Activated T-helper 17 cell treated with anti-CD3 and anti-CD28 coated beads, Interleukin-2, amount 50 U/mL, for 72 hours (primary cell): ENCODE results near the gene CASP4. TPM values are rescaled to one million over a fixed set of nuclear protein-coding genes. Genes with fewer than 3 reads are reported as not detected.
"Not testable (repeated sequence)": the region's sequence is repeated elsewhere in the genome, so short reads cannot be mapped to it uniquely, and the experiment has no call there.

ENCODE experiments used
- ATAC-seq: fragments of 150-1000 bp; cut with Tn5 transposase; replicated peaks from 2 replicates; pipeline ENCODE4 v1.10.0; 2021; ENCODE audit warnings: mild to moderate bottlenecking, moderate library complexity
- H3K27ac Mint-ChIP-seq: one replicate; pipeline ENCODE4 v1.8.0; 2022; ENCODE audit warnings: mixed read lengths
- H3K27me3 Mint-ChIP-seq: one replicate; pipeline ENCODE4 v1.8.0; 2022; ENCODE audit warnings: mixed read lengths
- H3K36me3 Mint-ChIP-seq: one replicate; pipeline ENCODE4 v1.8.0; 2022; ENCODE audit warnings: low read depth, mild to moderate bottlenecking, mixed read lengths
- H3K4me1 Mint-ChIP-seq: one replicate; pipeline ENCODE4 v1.8.0; 2022; ENCODE audit warnings: mixed read lengths
- H3K4me3 Mint-ChIP-seq: one replicate; pipeline ENCODE4 v1.8.0; 2022; ENCODE audit warnings: mild to moderate bottlenecking, mixed read lengths
- H3K9me3 Mint-ChIP-seq: one replicate; pipeline ENCODE4 v1.8.0; 2022; ENCODE audit warnings: mixed read lengths
- total RNA-seq, 2 donors: library from RNA; stranded (reverse); gene quantifications; one replicate each; pipeline ENCODE4 v1.2.3, GENCODE V29; 2022

CASP4 gene
- total RNA-seq, 2 donors from 2014 or later, result 78.2 to 108 TPM

DNA sequence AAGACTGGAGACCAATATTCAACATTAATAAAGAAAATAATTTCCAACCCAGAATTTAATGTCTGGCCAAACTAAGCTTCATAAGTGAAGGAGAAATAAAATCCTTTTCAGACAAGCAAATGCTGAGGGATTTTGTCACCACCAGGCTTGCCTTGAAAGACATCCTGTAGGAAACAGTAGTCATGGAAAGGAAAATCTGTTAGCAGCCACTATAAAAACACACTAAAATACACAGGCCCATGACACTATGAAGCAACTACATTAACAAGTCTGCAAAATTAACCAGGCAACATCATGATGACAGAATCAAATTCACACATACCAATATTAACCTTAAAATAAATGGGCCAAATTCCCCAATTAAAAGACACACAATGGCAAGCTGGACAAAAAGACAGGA is 2.4 kb upstream of the CASP4 start:
- Mint-ChIP-seq H3K27ac (no peak overlapping the region), H3K36me3 (peaks cover 9% of the 10 kb centered on the region), H3K4me1 (peaks cover 19% of the 10 kb centered on the region), H3K27me3 (no peaks in the 10 kb centered on the region), H3K9me3 (peaks cover 8% of the 10 kb centered on the region), H3K4me3 (no peak overlapping the region)
- no peak for ATAC-seq

GRCh38 chr11:104968856-104969776 is 742 bp upstream of the CASP4 start:
- Mint-ChIP-seq H3K4me3 (peak overlapping the region; percentile 93), H3K36me3 (peaks cover 23% of the 10 kb centered on the region), H3K27me3 (no peaks in the 10 kb centered on the region), H3K27ac (peak overlapping the region; percentile 95), H3K4me1 (peaks cover 27% of the 10 kb centered on the region), H3K9me3 (peaks cover 11% of the 10 kb centered on the region)
- no peak for ATAC-seq

DNA sequence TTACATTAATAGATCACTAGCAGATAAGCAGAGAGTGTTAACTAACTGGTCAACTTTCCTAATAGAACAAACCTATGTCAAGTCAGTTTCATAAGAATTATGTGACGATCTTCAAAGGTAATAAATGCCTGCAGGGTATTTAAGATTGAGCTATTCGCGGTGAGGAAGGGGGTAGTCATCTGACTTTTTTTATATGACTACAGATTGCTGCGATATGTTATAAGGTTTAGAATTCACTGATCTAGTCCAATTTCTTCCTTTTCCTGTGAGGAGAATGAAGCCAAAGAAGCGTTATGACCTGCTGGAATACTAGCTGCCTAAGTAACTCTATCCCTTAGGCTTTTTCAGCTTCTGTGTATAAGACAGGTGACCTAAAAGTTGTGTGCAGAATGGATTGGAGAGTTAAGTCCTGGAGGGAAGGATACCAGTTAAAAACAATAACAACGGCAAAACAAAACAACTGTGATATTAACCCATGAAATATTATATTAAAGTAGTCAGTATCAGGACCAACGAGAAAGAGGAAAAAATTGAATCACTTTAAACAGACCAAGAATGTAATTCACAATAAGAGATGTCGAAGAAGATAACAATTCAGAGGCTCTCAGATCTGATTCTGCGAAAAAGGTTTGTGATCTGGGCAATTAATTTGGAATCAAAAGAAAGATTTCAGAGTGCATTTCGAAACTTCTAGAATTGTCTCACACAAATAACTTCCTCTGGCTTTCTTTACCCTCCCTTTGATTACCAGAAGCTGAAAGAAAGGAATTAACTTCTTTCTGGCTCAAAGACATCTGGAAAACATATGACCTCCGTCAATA is 630 bp downstream of the CASP4 start:
- Mint-ChIP-seq H3K36me3 (peaks cover 32% of the 10 kb centered on the region), H3K4me3 (peak overlapping the region; percentile 93), H3K9me3 (peaks cover 10% of the 10 kb centered on the region), H3K27me3 (no peaks in the 10 kb centered on the region), H3K4me1 (peaks cover 32% of the 10 kb centered on the region), H3K27ac (peak overlapping the region; percentile 95)
- ATAC-seq, result peak; percentile 58

DNA sequence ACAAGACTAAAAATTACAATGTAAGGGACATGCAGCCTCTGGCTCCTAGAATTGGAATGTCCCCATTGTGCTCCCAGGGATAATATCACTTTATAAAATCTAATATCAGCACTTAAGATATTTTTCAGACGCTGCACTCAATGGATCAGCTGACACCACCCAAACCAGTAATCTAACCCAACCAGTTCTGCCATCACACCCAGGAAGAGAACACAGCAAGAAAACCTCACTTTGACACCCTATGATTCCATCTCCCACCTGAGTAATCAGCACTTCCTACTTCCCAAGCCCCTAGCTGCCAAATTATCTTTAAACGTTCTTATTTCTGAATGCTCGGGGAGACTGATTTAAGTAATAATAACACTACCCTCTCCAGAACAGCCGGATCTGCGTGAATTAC is 2.6 kb downstream of the CASP4 start:
- H3K4me1 Mint-ChIP-seq, result peaks cover 38% of the 10 kb centered on the region

GRCh38 chr11:104964247-104964646 is 4.1 kb downstream of the CASP4 start:
- H3K36me3 Mint-ChIP-seq, result peaks cover 50% of the 10 kb centered on the region
- no peak for ATAC-seq
- H3K9me3 Mint-ChIP-seq, result peaks cover 3% of the 10 kb centered on the region
- H3K4me1 Mint-ChIP-seq, result peaks cover 40% of the 10 kb centered on the region
- no peak overlapping the region for H3K4me3 Mint-ChIP-seq
- H3K27ac Mint-ChIP-seq, result no peak overlapping the region
- H3K27me3 Mint-ChIP-seq, result no peaks in the 10 kb centered on the region

More for the DNA sequence above, 2.6 kb downstream of the CASP4 start:
- peak overlapping the region; percentile 93 for H3K4me3 Mint-ChIP-seq
- ATAC-seq, result no peak
- no peaks in the 10 kb centered on the region for H3K27me3 Mint-ChIP-seq
- H3K9me3 Mint-ChIP-seq, result peaks cover 3% of the 10 kb centered on the region
- H3K36me3 Mint-ChIP-seq, result peaks cover 50% of the 10 kb centered on the region
- no peak overlapping the region for H3K27ac Mint-ChIP-seq

DNA sequence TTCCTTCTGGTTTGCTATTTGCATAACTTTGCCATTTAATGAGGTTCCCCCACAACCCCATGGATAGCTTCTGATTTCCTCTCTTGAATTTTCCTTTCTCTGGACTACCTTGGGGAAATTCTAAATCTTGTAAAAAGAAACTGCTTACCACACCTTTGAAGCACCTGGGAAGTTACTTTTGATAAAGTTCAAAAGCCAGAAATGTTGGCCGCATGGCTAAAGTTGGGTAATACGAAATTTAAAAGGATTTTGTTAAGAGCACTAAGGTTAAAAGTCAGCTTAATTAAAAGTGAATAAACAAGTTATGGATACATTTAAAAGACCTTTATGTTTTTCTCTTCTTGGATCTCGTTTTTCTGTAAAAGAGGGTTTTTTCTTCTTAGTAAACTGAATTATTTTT is 5.5 kb downstream of the CASP4 start:
- peaks cover 3% of the 10 kb centered on the region for H3K9me3 Mint-ChIP-seq
- H3K36me3 Mint-ChIP-seq, result peaks cover 55% of the 10 kb centered on the region
- no peak for ATAC-seq
- peaks cover 43% of the 10 kb centered on the region for H3K4me1 Mint-ChIP-seq
- H3K27ac Mint-ChIP-seq, result no peak overlapping the region
- no peak overlapping the region for H3K4me3 Mint-ChIP-seq
- H3K27me3 Mint-ChIP-seq, result no peaks in the 10 kb centered on the region

GRCh38 chr11:104957280-104957679 is 11.1 kb downstream of the CASP4 start:
- no peaks in the 10 kb centered on the region for H3K9me3 Mint-ChIP-seq
- no peak overlapping the region for H3K27ac Mint-ChIP-seq
- no peaks in the 10 kb centered on the region for H3K27me3 Mint-ChIP-seq
- peaks cover 45% of the 10 kb centered on the region for H3K4me1 Mint-ChIP-seq
- peaks cover 57% of the 10 kb centered on the region for H3K36me3 Mint-ChIP-seq
- ATAC-seq, result no peak
- peak overlapping the region; percentile 39 for H3K4me3 Mint-ChIP-seq

- Mint-ChIP-seq H3K4me3 (no peak overlapping the region), H3K36me3 (peaks cover 57% of the 10 kb centered on the region), H3K9me3 (no peaks in the 10 kb centered on the region), H3K4me1 (peaks cover 43% of the 10 kb centered on the region), H3K27me3 (no peaks in the 10 kb centered on the region), H3K27ac (no peak overlapping the region)
- ATAC-seq, result no peak
Observed at GRCh38 chr11:104956528-104956927, 11.8 kb downstream of the CASP4 start.

DNA sequence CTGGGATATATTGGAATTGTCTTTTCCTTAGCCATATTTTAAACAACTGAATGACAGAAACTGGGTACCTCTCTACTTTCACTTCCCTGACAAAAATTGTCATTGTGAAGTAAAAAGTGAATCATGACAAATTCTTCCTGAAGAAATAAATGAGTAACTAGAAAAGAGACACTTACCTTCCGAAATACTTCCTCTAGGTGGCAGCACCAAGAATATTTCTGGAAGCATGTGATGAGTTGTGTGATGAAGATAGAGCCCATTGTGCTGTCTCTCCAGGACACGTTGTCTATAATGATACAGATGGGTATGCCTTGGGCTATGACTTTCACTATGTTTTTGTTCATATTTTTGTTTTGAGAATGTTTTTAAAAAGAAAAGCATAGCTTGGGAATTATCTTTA is 21.5 kb downstream of the CASP4 start:
- H3K9me3 Mint-ChIP-seq, result no peaks in the 10 kb centered on the region
- H3K4me1 Mint-ChIP-seq, result peaks cover 12% of the 10 kb centered on the region
- no peak overlapping the region for H3K27ac Mint-ChIP-seq
- peaks cover 100% of the 10 kb centered on the region for H3K36me3 Mint-ChIP-seq
- H3K4me3 Mint-ChIP-seq, result no peak overlapping the region
- no peaks in the 10 kb centered on the region for H3K27me3 Mint-ChIP-seq
- ATAC-seq, result peak; percentile 93

DNA sequence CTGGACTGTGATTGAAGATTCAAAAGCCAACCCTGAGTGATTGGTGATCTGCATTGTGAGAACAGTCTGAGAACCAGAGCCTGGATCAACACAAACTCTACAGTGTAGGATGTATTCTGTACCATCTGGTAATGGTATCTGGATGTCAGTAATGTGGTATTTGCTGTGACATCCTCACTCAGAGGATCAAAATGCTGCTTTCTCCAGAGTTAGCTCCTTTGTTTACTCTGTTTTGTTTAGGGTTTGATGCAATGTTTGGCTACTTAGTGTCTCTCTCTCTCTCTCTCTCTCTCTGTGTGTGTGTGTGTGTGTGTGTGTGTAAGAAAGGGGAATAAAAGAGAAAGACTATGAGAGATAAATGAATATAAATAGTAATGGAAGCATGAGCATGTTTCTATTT is 24.3 kb downstream of the CASP4 start:
- no peaks in the 10 kb centered on the region for H3K9me3 Mint-ChIP-seq
- ATAC-seq, result no peak
- H3K4me1 Mint-ChIP-seq, result peaks cover 12% of the 10 kb centered on the region
- H3K36me3 Mint-ChIP-seq, result peaks cover 77% of the 10 kb centered on the region
- no peaks in the 10 kb centered on the region for H3K27me3 Mint-ChIP-seq
- no peak overlapping the region for H3K4me3 Mint-ChIP-seq
- no peak overlapping the region for H3K27ac Mint-ChIP-seq

DNA sequence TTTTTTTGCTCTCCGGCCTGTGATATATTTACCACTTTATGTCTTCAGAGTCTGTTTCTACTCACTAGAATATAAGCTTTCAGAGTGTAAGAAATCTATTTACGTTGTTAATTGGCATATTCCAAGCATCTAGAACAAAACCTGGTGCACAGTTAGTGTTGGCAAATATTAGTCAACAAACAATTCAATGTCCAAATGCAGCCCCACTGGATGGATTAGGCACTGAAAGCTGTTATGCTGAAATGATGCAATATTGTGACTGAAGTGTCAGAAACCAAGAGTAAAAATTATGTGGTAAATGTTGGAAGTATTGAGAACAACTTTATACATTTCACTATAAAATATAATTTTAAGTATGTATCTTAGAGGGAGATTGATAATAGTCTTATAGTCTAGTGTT is 24.8 kb downstream of the CASP4 start:
- Mint-ChIP-seq H3K9me3 (no peaks in the 10 kb centered on the region), H3K27ac (no peak overlapping the region), H3K4me1 (peaks cover 12% of the 10 kb centered on the region), H3K27me3 (no peaks in the 10 kb centered on the region), H3K4me3 (no peak overlapping the region), H3K36me3 (peaks cover 72% of the 10 kb centered on the region)
- ATAC-seq, result no peak

DNA sequence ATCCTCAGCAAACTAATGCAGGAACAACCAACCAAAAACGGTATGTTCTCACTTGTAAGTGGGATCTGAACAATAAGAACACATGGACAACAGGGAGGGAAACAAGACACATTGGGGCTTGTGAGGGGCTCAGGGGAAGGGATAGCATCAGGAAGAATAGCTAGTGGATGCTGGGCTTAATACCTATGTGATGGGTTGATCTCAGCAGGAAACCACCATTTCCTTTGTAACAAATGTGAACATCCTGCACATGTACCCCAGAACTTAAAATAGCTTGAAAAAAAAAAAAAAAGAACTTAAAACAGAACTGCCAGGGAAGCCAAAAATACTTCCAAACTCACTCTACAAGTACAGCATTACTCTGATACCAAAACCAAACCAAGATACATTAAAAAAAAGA is 33.8 kb downstream of the CASP4 start:
- peaks cover 12% of the 10 kb centered on the region for H3K4me1 Mint-ChIP-seq
- peak overlapping the region; percentile 41 for H3K4me3 Mint-ChIP-seq
- H3K27ac Mint-ChIP-seq, result no peak overlapping the region
- no peak for ATAC-seq
- no peaks in the 10 kb centered on the region for H3K36me3 Mint-ChIP-seq
- H3K27me3 Mint-ChIP-seq, result no peaks in the 10 kb centered on the region
- H3K9me3 Mint-ChIP-seq, result peaks cover 5% of the 10 kb centered on the region

DNA sequence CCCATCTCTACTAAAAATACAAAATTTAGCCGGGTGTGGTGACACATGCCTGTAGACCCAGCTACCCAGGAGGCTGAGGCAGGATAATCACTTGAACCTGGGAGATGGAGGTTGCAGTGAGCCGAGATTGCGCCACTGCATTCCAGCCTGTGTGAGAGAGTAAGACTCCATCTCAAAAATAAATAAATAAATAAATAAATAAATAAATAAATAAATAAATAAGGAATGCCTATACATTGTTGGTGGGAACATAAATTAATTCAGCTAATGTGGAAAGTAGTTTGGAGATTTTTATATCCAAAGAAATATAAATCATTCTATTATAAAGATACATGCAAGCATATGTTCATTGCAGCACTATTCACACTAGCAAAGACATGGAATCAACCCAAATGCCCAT is 34.3 kb downstream of the CASP4 start:
- Mint-ChIP-seq H3K4me3 (peak overlapping the region; percentile 41), H3K4me1 (peaks cover 12% of the 10 kb centered on the region)
- ATAC-seq, H3K27ac Mint-ChIP-seq, H3K36me3 Mint-ChIP-seq, H3K27me3 Mint-ChIP-seq, H3K9me3 Mint-ChIP-seq: not testable (repeated sequence)

DNA sequence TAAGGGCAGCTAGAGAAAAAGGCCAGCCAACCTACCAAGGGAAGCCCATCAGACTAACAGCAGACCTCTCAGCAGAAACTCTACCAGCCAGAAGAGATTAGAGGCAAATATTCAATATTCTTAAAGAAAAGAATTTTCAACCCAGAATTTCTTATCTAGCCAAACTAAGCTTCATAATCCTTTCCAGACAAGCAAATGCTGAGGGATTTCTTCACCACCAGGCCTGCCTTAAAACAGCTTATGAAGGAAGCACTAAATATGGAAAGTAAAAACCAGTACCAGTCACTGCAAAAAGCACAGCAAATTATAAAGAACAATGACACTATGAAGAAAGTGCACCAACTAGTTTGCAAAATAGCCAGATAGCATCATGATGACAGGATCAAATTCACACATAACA is 39.6 kb downstream of the CASP4 start:
- H3K9me3 Mint-ChIP-seq, result peaks cover 14% of the 10 kb centered on the region
- H3K27ac Mint-ChIP-seq, result no peak overlapping the region
- no peak overlapping the region for H3K4me3 Mint-ChIP-seq
- ATAC-seq, result no peak
- no peaks in the 10 kb centered on the region for H3K27me3 Mint-ChIP-seq
- no peaks in the 10 kb centered on the region for H3K4me1 Mint-ChIP-seq
- no peaks in the 10 kb centered on the region for H3K36me3 Mint-ChIP-seq
